Parathyroid adenoma (tissue), 2 donors: ENCODE data around the gene C1S.

Source experiments
- H2AFZ ChIP-seq: fragments of 300-600 bp; sonication (generic); one replicate; pipeline ENCODE4 v1.7.0; 2017; ENCODE audit warnings: antibody characterized with exemption, mild to moderate bottlenecking
- H3K27ac ChIP-seq: fragments of 300-600 bp; sonication (generic); one replicate; pipeline ENCODE4 v1.7.0; 2017
- H3K27me3 ChIP-seq: fragments of 300-600 bp; sonication (generic); one replicate; pipeline ENCODE4 v1.7.0; 2017; ENCODE audit warnings: low read length; ENCODE audit not compliant: control insufficient read depth, insufficient read depth
- H3K36me3 ChIP-seq: fragments of 300-600 bp; sonication (generic); one replicate; pipeline ENCODE4 v1.7.0; 2017; ENCODE audit warnings: low read length; ENCODE audit not compliant: control insufficient read depth, insufficient read depth
- H3K4me1 ChIP-seq: fragments of 300-600 bp; sonication (generic); one replicate; pipeline ENCODE4 v1.7.0; 2017; ENCODE audit warnings: control low read depth
- H3K4me2 ChIP-seq: fragments of 300-600 bp; sonication (generic); one replicate; pipeline ENCODE4 v1.7.0; 2017; ENCODE audit warnings: low read length
- H3K4me3 ChIP-seq: fragments of 300-600 bp; sonication (generic); one replicate; pipeline ENCODE4 v1.7.0; 2017; ENCODE audit warnings: low read depth, low read length
- H3K79me2 ChIP-seq: fragments of 300-600 bp; sonication (generic); one replicate; pipeline ENCODE4 v1.7.0; 2017; ENCODE audit warnings: control low read depth
- H3K9ac ChIP-seq: fragments of 300-600 bp; sonication (generic); one replicate; pipeline ENCODE4 v1.7.0; 2017; ENCODE audit warnings: mild to moderate bottlenecking
- H3K9me3 ChIP-seq: fragments of 300-600 bp; sonication (generic); one replicate; pipeline ENCODE4 v1.7.0; 2017; ENCODE audit warnings: low read length; ENCODE audit not compliant: control insufficient read depth
- CTCF ChIP-seq: fragments of 300-600 bp; sonication (generic); IDR thresholded peaks from one replicate; pipeline ENCODE4 v1.7.0; 2017; ENCODE audit warnings: antibody characterized with exemption, mild to moderate bottlenecking
- donor health status: primary hyperparathyroidism.

C1S gene

DNA sequence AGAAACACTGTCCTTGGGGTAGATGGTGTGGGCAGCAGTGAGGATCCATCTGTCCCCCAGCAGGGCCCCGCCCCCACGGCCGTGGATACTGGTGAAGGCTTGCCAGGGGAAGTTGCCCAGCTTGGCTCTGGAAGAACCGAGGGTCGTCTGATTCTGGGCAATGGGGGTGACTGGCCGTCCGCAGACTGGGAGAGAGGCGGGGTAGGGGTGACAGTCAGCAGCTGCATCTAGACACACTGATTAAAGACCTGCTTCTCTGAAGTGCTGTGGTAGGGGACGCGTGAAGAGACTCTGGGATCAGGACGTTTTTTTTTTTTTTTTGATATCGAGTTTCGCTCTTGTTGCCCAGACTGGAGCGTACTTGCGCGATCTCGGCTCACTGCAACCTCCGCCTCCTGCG, 36.5 kb downstream of the C1S start:
- Histone ChIP-seq H3K79me2 (no peaks in the 10 kb centered on the region), H3K4me2 (no peak overlapping the region), H3K27me3 (no peaks in the 10 kb centered on the region), H3K27ac (no peak overlapping the region), H3K36me3 (no peaks in the 10 kb centered on the region), H3K4me3 (no peak overlapping the region), H3K9ac (no peak overlapping the region), H3K9me3 (no peaks in the 10 kb centered on the region), H2AFZ (no peak overlapping the region), H3K4me1 (peaks cover 6% of the 10 kb centered on the region)
- TF ChIP-seq CTCF = no peak

DNA sequence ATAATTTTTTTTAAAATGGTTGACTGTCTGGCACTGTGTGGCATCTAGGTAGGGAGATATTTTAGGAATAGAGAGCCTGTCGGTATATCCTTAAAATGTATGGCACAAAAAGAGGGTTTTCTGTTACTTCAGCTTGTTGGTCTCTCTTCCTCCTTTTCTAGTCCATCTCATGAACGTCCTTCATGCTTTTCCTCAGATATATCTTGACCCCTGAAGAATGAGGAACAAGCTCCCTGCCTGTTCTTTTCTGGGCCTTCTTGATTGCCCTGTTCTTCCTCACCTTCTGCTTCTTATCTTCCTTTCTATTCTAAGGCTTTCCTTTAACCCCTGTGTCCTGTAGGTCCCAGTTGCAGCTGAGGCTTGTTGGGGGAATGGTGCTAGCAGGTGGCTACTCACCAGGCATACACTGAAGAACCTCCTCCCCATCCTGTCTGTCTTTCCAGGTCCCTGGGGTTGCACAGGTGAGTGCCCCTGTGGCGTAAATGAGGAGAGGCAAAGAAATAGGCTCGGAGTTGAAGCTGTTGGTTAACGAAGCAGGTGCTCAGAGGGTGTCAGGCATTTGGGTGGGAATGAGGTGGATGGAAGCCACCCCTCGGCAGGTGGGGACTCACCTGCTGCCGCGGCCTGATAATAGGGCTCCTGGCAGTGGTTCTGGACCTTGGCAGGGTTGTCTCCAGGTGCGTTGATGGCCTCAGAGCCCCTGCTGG, 38.9 kb downstream of the C1S start:
- Histone ChIP-seq H3K9ac (no peak overlapping the region), H3K36me3 (no peaks in the 10 kb centered on the region)

DNA sequence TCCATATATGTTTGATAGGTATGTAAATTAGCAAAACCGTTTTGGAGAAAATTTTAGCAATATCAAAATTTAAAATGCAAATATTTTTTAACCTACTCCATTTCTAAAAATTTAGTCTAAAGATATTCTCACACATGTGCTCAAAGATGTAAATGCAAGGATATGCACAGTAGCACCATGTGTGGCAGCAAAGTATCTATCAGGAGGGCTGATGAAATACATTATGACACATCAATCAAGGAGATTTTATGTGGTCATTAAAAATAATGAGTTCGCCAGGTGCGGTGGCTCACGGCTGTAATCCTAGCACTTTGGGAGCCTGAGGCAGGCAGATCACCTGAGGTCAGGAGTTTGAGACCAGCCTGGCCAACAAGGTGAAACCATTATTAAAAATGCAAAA, 39.7 kb downstream of the C1S start:
- Histone ChIP-seq H3K9ac (no peak overlapping the region), H3K36me3 (no peaks in the 10 kb centered on the region), H3K4me3 (no peak overlapping the region), H3K27ac (no peak overlapping the region), H2AFZ (no peak overlapping the region), H3K27me3 (no peaks in the 10 kb centered on the region), H3K4me1 (no peaks in the 10 kb centered on the region), H3K79me2 (no peaks in the 10 kb centered on the region), H3K9me3 (no peaks in the 10 kb centered on the region), H3K4me2 (no peak overlapping the region)
- no peak for TF ChIP-seq CTCF

More for the DNA sequence above, 38.9 kb downstream of the C1S start:
- H3K9me3 ChIP-seq = no peaks in the 10 kb centered on the region
- no peaks in the 10 kb centered on the region for H3K79me2 ChIP-seq
- H2AFZ ChIP-seq = no peak overlapping the region
- no peak overlapping the region for H3K4me2 ChIP-seq
- no peak for TF ChIP-seq CTCF
- no peak overlapping the region for H3K4me3 ChIP-seq
- no peak overlapping the region for H3K27ac ChIP-seq
- no peaks in the 10 kb centered on the region for H3K27me3 ChIP-seq
- H3K4me1 ChIP-seq = no peaks in the 10 kb centered on the region

GRCh38 chr12:7101047-7101693, 40.7 kb downstream of the C1S start:
- no peak for TF ChIP-seq CTCF
- H3K4me1 ChIP-seq = no peaks in the 10 kb centered on the region
- H3K9ac ChIP-seq = no peak overlapping the region
- no peak overlapping the region for H3K4me3 ChIP-seq
- H3K27me3 ChIP-seq = no peaks in the 10 kb centered on the region
- no peak overlapping the region for H3K4me2 ChIP-seq
- H2AFZ ChIP-seq = no peak overlapping the region
- H3K36me3 ChIP-seq = no peaks in the 10 kb centered on the region
- no peaks in the 10 kb centered on the region for H3K9me3 ChIP-seq
- no peaks in the 10 kb centered on the region for H3K79me2 ChIP-seq
- no peak overlapping the region for H3K27ac ChIP-seq

DNA sequence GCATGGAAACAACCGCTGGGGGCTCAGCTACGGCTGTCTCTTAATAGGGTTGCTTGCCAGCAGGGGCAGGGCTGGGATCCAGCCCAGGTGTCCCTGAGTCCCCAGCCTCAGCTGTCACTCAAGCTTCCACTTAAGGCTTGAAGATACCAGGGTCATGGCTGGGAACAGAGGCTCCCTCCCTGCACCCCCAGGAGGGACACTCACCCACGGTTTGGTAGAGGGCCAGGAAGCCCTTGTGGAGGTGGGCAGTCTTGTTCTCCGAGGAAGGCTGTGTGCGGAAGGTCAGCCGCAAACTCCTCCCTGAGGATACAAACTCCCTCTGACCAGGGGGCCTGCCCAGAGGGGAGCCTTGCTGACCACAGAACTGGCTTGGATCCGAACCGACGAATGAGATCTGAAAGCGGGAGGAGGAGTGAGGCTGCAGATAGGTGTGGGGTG, 41.2 kb downstream of the C1S start:
- peaks cover 2% of the 10 kb centered on the region for H3K9me3 ChIP-seq
- H3K27me3 ChIP-seq = no peaks in the 10 kb centered on the region
- H3K4me3 ChIP-seq = no peak overlapping the region
- H3K79me2 ChIP-seq = no peaks in the 10 kb centered on the region
- no peaks in the 10 kb centered on the region for H3K4me1 ChIP-seq
- H3K9ac ChIP-seq = no peak overlapping the region
- no peaks in the 10 kb centered on the region for H3K36me3 ChIP-seq
- H3K27ac ChIP-seq = no peak overlapping the region
- H3K4me2 ChIP-seq = no peak overlapping the region
- H2AFZ ChIP-seq = no peak overlapping the region
- no peak for TF ChIP-seq CTCF
